ENCODE measurements around the gene BTG2.
"Not testable (repeated sequence)": the region's sequence is repeated elsewhere in the genome, so short reads cannot be mapped to it uniquely, and the experiment has no call there.

Gene BTG2

DNA sequence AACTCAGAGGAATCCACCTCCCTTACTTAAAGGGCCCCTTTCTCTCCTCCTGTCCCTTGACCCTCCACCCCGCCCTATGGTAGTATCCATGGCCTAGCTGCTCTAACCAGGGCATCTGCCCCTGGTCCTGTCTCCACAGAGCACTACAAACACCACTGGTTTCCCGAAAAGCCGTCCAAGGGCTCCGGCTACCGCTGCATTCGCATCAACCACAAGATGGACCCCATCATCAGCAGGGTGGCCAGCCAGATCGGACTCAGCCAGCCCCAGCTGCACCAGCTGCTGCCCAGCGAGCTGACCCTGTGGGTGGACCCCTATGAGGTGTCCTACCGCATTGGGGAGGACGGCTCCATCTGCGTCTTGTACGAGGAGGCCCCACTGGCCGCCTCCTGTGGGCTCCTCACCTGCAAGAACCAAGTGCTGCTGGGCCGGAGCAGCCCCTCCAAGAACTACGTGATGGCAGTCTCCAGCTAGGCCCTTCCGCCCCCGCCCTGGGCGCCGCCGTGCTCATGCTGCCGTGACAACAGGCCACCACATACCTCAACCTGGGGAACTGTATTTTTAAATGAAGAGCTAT, 1.7 kb downstream of the BTG2 start:
- Histone ChIP-seq H3K27ac (no peak overlapping the region), H3K36me3 (replicated peaks) (no peaks in the 10 kb centered on the region), H3K4me3 (ENCODE audit: low read depth, low read length) (peak overlapping the region; percentile 15), H3K27me3 (replicated peaks) (peaks cover 2% of the 10 kb centered on the region)
- in situ Hi-C loops (cut with HindIII; ENCODE audit: low pct_ligation_motif_present, low sequenced_read_pairs), result no loop called here
- DNase-seq, result no peak
- peak; percentile 1 for TF ChIP-seq CTCF (IDR thresholded peaks at IDR 0.05; ENCODE audit: low read depth, low read length, missing control alignments)

- Histone ChIP-seq H3K27me3 (replicated peaks) (peaks cover 2% of the 10 kb centered on the region), H3K36me3 (replicated peaks) (no peaks in the 10 kb centered on the region), H3K27ac (no peak overlapping the region), H3K4me3 (ENCODE audit: low read depth, low read length) (no peak overlapping the region)
- no peak for DNase-seq
- in situ Hi-C loops (cut with HindIII; ENCODE audit: low pct_ligation_motif_present, low sequenced_read_pairs), result no loop called here
- no peak for TF ChIP-seq CTCF (IDR thresholded peaks at IDR 0.05; ENCODE audit: low read depth, low read length, missing control alignments)
Measured at GRCh38 chr1:203307641-203308126, 2.4 kb downstream of the BTG2 start.

DNA sequence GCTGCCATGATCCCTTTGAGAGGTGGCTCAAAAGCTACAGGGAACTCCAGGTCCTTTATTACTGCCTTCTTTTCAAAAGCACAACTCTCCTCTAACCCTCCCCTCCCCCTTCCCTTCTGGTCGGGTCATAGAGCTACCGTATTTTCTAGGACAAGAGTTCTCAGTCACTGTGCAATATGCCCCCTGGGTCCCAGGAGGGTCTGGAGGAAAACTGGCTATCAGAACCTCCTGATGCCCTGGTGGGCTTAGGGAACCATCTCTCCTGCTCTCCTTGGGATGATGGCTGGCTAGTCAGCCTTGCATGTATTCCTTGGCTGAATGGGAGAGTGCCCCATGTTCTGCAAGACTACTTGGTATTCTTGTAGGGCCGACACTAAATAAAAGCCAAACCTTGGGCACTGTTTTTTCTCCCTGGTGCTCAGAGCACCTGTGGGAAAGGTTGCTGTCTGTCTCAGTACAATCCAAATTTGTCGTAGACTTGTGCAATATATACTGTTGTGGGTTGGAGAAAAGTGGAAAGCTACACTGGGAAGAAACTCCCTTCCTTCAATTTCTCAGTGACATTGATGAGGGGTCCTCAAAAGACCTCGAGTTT, 3.1 kb downstream of the BTG2 start:
- TF ChIP-seq CTCF (IDR thresholded peaks at IDR 0.05; ENCODE audit: low read depth, low read length, missing control alignments), result no peak
- DNase-seq, result no peak
- Histone ChIP-seq H3K27me3 (replicated peaks) (peaks cover 2% of the 10 kb centered on the region), H3K27ac (no peak overlapping the region), H3K36me3 (replicated peaks) (no peaks in the 10 kb centered on the region), H3K4me3 (ENCODE audit: low read depth, low read length) (no peak overlapping the region)
- in situ Hi-C loops (cut with HindIII; ENCODE audit: low pct_ligation_motif_present, low sequenced_read_pairs), result no loop called here

GRCh38 chr1:203308923-203309331, 3.6 kb downstream of the BTG2 start:
- no peak overlapping the region for H3K4me3 ChIP-seq (ENCODE audit: low read depth, low read length)
- in situ Hi-C loops (cut with HindIII; ENCODE audit: low pct_ligation_motif_present, low sequenced_read_pairs), result no loop called here
- peaks cover 2% of the 10 kb centered on the region for H3K27me3 ChIP-seq (replicated peaks)
- no peak for TF ChIP-seq CTCF (IDR thresholded peaks at IDR 0.05; ENCODE audit: low read depth, low read length, missing control alignments)
- no peaks in the 10 kb centered on the region for H3K36me3 ChIP-seq (replicated peaks)
- no peak for DNase-seq
- H3K27ac ChIP-seq, result no peak overlapping the region

GRCh38 chr1:203311368-203312301, 6.3 kb downstream of the BTG2 start:
- Histone ChIP-seq H3K27ac (no peak overlapping the region), H3K36me3 (replicated peaks) (no peaks in the 10 kb centered on the region), H3K27me3 (replicated peaks) (no peaks in the 10 kb centered on the region), H3K4me3 (ENCODE audit: low read depth, low read length) (no peak overlapping the region)
- DNase-seq, result no peak
- TF ChIP-seq CTCF (IDR thresholded peaks at IDR 0.05; ENCODE audit: low read depth, low read length, missing control alignments), result no peak
- in situ Hi-C loops (cut with HindIII; ENCODE audit: low pct_ligation_motif_present, low sequenced_read_pairs), result no loop called here

DNA sequence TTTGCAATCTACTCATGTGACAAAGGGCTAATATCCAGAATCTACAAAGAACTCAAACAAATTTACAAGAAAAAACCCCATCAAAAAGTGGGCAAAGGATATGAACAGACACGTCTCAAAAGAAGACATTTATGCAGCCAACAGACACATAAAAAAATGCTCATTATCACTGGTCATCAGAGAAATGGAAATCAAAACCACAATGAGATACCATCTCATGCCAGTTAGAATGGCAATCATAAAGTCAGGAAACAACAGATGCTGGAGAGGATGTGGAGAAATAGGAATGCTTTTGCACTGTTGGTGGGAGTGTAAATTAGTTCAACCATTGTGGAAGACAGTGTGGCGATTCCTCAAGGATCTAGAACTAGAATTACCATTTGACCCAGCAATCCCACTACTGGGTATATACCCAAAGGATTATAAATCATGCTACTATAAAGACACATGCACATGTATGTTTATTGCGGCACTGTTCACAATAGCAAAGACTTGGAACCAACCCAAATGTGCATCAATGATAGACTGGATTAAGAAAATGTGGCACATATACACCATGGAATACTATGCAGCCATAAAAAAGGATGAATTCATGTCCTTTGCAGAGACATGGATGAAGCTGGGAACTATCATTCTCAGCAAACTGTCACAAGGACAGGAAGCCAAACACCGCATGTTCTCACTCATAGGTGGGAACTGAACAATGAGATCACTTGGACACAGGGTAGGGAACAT, 8.9 kb downstream of the BTG2 start:
- DNase-seq; in situ Hi-C loops (cut with HindIII; ENCODE audit: low pct_ligation_motif_present, low sequenced_read_pairs); H3K27me3 ChIP-seq (replicated peaks): not testable (repeated sequence)

More for the DNA sequence above, 8.9 kb downstream of the BTG2 start:
- not testable (repeated sequence) for H3K4me3 ChIP-seq (ENCODE audit: low read depth, low read length); H3K27ac ChIP-seq; H3K36me3 ChIP-seq (replicated peaks)
